ENCODE data around the gene DNLZ.
A peak's percentile ranks its signal among the peaks of the same experiment; 100 is the strongest.
"Not testable (repeated sequence)": the region's sequence is repeated elsewhere in the genome, so short reads cannot be mapped to it uniquely, and the experiment has no call there.

Gene DNLZ

DNA sequence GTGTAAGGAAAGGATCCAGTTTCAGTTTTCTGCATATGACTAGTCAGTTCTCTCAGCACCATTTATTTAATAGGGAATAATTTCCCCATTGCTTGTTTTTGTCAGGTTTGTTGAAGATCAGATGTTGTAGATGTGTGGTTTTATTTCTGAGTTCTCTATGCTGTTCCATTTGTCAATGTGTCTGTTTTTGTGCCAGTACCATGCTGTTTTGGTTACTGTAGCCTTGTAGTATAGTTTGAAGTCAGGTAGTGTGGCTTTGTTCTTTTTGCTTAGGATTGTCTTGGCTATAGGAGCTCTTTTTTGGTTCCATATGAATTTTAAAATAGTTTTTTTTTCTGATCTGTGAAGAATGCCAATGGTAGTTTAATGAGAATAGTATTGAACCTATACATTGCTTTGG is 42.6 kb downstream of the DNLZ start:
- H3K4me1 ChIP-seq (ENCODE audit: control insufficient read depth, insufficient read depth, low read depth, low read length): peaks cover 23% of the 10 kb centered on the region
- H2AFZ ChIP-seq (ENCODE audit: low read depth, low read length); H2BK120ac ChIP-seq (ENCODE audit: low read depth, low read length); H3K9me3 ChIP-seq (ENCODE audit: control insufficient read depth, low read length); H3K9ac ChIP-seq (ENCODE audit: low read length); H3K18ac ChIP-seq (ENCODE audit: low read depth in 1 of 2, low read length in 2 of 2); H3K79me1 ChIP-seq (replicated peaks; ENCODE audit: low read length, poor library complexity, severe bottlenecking); H3K27ac ChIP-seq (ENCODE audit: low read length, poor library complexity, severe bottlenecking); H4K91ac ChIP-seq (ENCODE audit: low read length); H3K36me3 ChIP-seq (ENCODE audit: control insufficient read depth in 1 of 2, insufficient read depth in 2 of 2, low read depth in 1 of 2, low read length in 2 of 2); H3K23ac ChIP-seq (ENCODE audit: low read length in 2 of 2); H3K14ac ChIP-seq (ENCODE audit: low read length in 2 of 2); H2BK15ac ChIP-seq (ENCODE audit: low read depth, poor library complexity, severe bottlenecking); H2BK5ac ChIP-seq (ENCODE audit: low read depth, low read length, poor library complexity, severe bottlenecking); DNase-seq; H3K4me3 ChIP-seq (ENCODE audit: insufficient read depth in 1 of 2, low read depth in 1 of 2, low read length in 2 of 2); H2AK5ac ChIP-seq (ENCODE audit: low read length, severe bottlenecking); H3K4ac ChIP-seq (ENCODE audit: low read depth in 1 of 2, low read length in 2 of 2); H3K4me2 ChIP-seq (ENCODE audit: low read length, poor library complexity, severe bottlenecking); H4K8ac ChIP-seq (ENCODE audit: low read length); H2BK12ac ChIP-seq (ENCODE audit: low read length in 2 of 2): not testable (repeated sequence)
- peaks cover 0 to 16% of the 10 kb centered on the region in 2 experiments for H3K27me3 ChIP-seq (ENCODE audit: control insufficient read depth in 1 of 2, insufficient read depth in 1 of 2, low read length in 2 of 2)

DNA sequence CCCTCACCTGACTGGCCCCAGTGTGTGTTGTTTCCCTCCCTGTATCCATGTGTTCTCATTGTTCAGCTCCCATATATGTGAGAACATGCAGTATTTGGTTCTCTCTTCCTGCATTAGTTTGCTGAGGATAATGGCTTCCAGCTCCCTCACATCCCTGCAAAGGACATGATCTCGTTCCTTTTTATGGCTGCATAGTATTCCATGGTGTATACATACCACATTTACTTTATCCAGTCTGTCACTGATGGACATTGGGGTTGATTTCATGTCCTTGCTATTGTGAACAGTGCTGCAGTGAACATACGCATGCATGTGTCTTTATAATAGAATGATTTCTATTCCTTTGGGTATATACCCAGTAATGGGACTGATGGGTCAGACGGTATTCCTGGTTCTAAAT is 43.6 kb downstream of the DNLZ start:
- peaks cover 0 to 16% of the 10 kb centered on the region in 2 experiments for H3K27me3 ChIP-seq (ENCODE audit: control insufficient read depth in 1 of 2, insufficient read depth in 1 of 2, low read length in 2 of 2)
- H2BK120ac ChIP-seq (ENCODE audit: low read depth, low read length); H2BK5ac ChIP-seq (ENCODE audit: low read depth, low read length, poor library complexity, severe bottlenecking); H3K4ac ChIP-seq (ENCODE audit: low read depth in 1 of 2, low read length in 2 of 2); H3K23ac ChIP-seq (ENCODE audit: low read length in 2 of 2); H3K9me3 ChIP-seq (ENCODE audit: control insufficient read depth, low read length); H3K79me1 ChIP-seq (replicated peaks; ENCODE audit: low read length, poor library complexity, severe bottlenecking); DNase-seq; H3K4me3 ChIP-seq (ENCODE audit: insufficient read depth in 1 of 2, low read depth in 1 of 2, low read length in 2 of 2); H3K27ac ChIP-seq (ENCODE audit: low read length, poor library complexity, severe bottlenecking); H3K18ac ChIP-seq (ENCODE audit: low read depth in 1 of 2, low read length in 2 of 2); H3K14ac ChIP-seq (ENCODE audit: low read length in 2 of 2); H2BK12ac ChIP-seq (ENCODE audit: low read length in 2 of 2); H3K9ac ChIP-seq (ENCODE audit: low read length); H2AFZ ChIP-seq (ENCODE audit: low read depth, low read length); H4K91ac ChIP-seq (ENCODE audit: low read length); H4K8ac ChIP-seq (ENCODE audit: low read length); H3K36me3 ChIP-seq (ENCODE audit: control insufficient read depth in 1 of 2, insufficient read depth in 2 of 2, low read depth in 1 of 2, low read length in 2 of 2); H2AK5ac ChIP-seq (ENCODE audit: low read length, severe bottlenecking); H2BK15ac ChIP-seq (ENCODE audit: low read depth, poor library complexity, severe bottlenecking); H3K4me2 ChIP-seq (ENCODE audit: low read length, poor library complexity, severe bottlenecking): not testable (repeated sequence)
- WGBS: 100% methylated on average over 2 of the region's 3 CpGs
- peaks cover 14% of the 10 kb centered on the region for H3K4me1 ChIP-seq (ENCODE audit: control insufficient read depth, insufficient read depth, low read depth, low read length)

DNA sequence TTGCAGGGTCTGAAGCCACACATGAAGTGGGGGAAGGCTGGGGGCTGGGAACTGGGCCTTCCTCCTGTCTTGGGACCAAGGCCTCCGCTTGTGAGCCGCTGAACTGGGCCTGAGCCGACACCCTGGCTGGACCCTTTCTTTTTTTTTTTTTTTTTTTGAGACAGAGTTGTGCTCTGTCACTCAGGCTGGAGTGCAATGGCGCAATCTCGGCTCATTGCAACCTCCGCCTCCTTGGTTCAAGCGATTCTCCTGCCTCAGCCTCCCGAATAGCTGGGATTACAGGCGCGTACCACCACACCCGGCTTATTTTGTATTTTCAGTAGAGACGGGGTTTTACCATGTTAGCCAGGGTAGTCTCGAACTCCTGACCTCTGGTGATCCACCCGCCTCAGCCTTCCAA is 44.3 kb downstream of the DNLZ start:
- H2BK5ac ChIP-seq (ENCODE audit: low read depth, low read length, poor library complexity, severe bottlenecking); H3K79me1 ChIP-seq (replicated peaks; ENCODE audit: low read length, poor library complexity, severe bottlenecking); H4K8ac ChIP-seq (ENCODE audit: low read length); H3K23ac ChIP-seq (ENCODE audit: low read length in 2 of 2); H2BK15ac ChIP-seq (ENCODE audit: low read depth, poor library complexity, severe bottlenecking); H2BK12ac ChIP-seq (ENCODE audit: low read length in 2 of 2); DNase-seq; H4K91ac ChIP-seq (ENCODE audit: low read length); H3K36me3 ChIP-seq (ENCODE audit: control insufficient read depth in 1 of 2, insufficient read depth in 2 of 2, low read depth in 1 of 2, low read length in 2 of 2); H3K9ac ChIP-seq (ENCODE audit: low read length); H2AK5ac ChIP-seq (ENCODE audit: low read length, severe bottlenecking); H2AFZ ChIP-seq (ENCODE audit: low read depth, low read length); H2BK120ac ChIP-seq (ENCODE audit: low read depth, low read length); H3K4me2 ChIP-seq (ENCODE audit: low read length, poor library complexity, severe bottlenecking); H3K4ac ChIP-seq (ENCODE audit: low read depth in 1 of 2, low read length in 2 of 2); H3K4me3 ChIP-seq (ENCODE audit: insufficient read depth in 1 of 2, low read depth in 1 of 2, low read length in 2 of 2); H3K27ac ChIP-seq (ENCODE audit: low read length, poor library complexity, severe bottlenecking); H3K18ac ChIP-seq (ENCODE audit: low read depth in 1 of 2, low read length in 2 of 2): not testable (repeated sequence)
- Histone ChIP-seq H3K9me3 (ENCODE audit: control insufficient read depth, low read length) (peaks cover 13% of the 10 kb centered on the region), H3K27me3 (ENCODE audit: control insufficient read depth in 1 of 2, insufficient read depth in 1 of 2, low read length in 2 of 2) (peaks cover 0 to 16% of the 10 kb centered on the region in 2 experiments), H3K14ac (ENCODE audit: low read length in 2 of 2) (peak overlapping the region in 1 of 2 experiments; percentile 74), H3K4me1 (ENCODE audit: control insufficient read depth, insufficient read depth, low read depth, low read length) (peaks cover 14% of the 10 kb centered on the region)
- 96% methylated on average over 14 of the region's 14 CpGs for WGBS

DNA sequence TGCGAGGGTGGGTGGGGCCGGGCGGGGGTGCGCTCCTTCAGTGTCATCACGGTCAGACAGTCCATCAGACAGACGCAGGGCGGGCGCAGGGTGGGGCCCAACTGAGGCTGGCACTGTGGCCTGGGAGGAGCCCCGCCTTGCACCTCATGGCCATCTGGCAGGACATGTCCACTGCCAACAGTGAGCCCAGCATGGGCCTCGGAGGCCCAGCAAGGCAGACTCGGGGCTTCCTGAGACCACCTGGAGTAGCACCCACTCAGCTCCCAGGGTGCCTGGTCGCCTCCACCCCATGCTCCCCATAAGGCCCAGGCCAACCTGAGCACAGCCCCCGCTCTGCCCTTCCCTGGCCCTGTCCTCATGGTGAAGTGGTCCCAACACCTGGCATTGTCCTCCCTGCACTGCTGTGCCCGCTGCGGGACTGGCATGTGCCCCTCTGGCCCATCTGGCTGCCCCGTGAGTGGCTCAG is 44.7 kb downstream of the DNLZ start:
- no peak overlapping the region for H4K8ac ChIP-seq (ENCODE audit: low read length)
- H3K27ac ChIP-seq (ENCODE audit: low read length, poor library complexity, severe bottlenecking): no peak overlapping the region
- H2AFZ ChIP-seq (ENCODE audit: low read depth, low read length): no peak overlapping the region
- H4K91ac ChIP-seq (ENCODE audit: low read length): peak overlapping the region; percentile 18
- no peak overlapping the region for H2BK5ac ChIP-seq (ENCODE audit: low read depth, low read length, poor library complexity, severe bottlenecking)
- H3K18ac ChIP-seq (ENCODE audit: low read depth in 1 of 2, low read length in 2 of 2): no peak overlapping the region
- H3K14ac ChIP-seq (ENCODE audit: low read length in 2 of 2): peak overlapping the region in 1 of 2 experiments; percentile 74
- no peak overlapping the region for H2BK12ac ChIP-seq (ENCODE audit: low read length in 2 of 2)
- no peak overlapping the region for H2BK15ac ChIP-seq (ENCODE audit: low read depth, poor library complexity, severe bottlenecking)
- peaks cover 0 to 4% of the 10 kb centered on the region in 2 experiments for H3K36me3 ChIP-seq (ENCODE audit: control insufficient read depth in 1 of 2, insufficient read depth in 2 of 2, low read depth in 1 of 2, low read length in 2 of 2)
- peaks cover 0 to 14% of the 10 kb centered on the region in 2 experiments for H3K27me3 ChIP-seq (ENCODE audit: control insufficient read depth in 1 of 2, insufficient read depth in 1 of 2, low read length in 2 of 2)
- peaks cover 14% of the 10 kb centered on the region for H3K4me1 ChIP-seq (ENCODE audit: control insufficient read depth, insufficient read depth, low read depth, low read length)
- H3K4ac ChIP-seq (ENCODE audit: low read depth in 1 of 2, low read length in 2 of 2): no peak overlapping the region
- H2BK120ac ChIP-seq (ENCODE audit: low read depth, low read length): no peak overlapping the region
- H3K9me3 ChIP-seq (ENCODE audit: control insufficient read depth, low read length): peaks cover 13% of the 10 kb centered on the region
- WGBS: 90% methylated on average over 16 of the region's 16 CpGs
- H3K79me1 ChIP-seq (replicated peaks; ENCODE audit: low read length, poor library complexity, severe bottlenecking): no peaks in the 10 kb centered on the region
- no peak overlapping the region for H3K23ac ChIP-seq (ENCODE audit: low read length in 2 of 2)
- DNase-seq: no peak
- H3K4me2 ChIP-seq (ENCODE audit: low read length, poor library complexity, severe bottlenecking): no peak overlapping the region
- H2AK5ac ChIP-seq (ENCODE audit: low read length, severe bottlenecking): no peak overlapping the region
- no peak overlapping the region for H3K9ac ChIP-seq (ENCODE audit: low read length)
- no peak overlapping the region for H3K4me3 ChIP-seq (ENCODE audit: insufficient read depth in 1 of 2, low read depth in 1 of 2, low read length in 2 of 2)

Measured in mesenchymal stem cell (in vitro differentiated cells and primary cell).